OCI-LY7 (cell line): ENCODE data around the gene CEP120. TPM values are rescaled to one million over a fixed set of nuclear protein-coding genes. Genes with fewer than 3 reads are reported as not detected.
A peak's percentile ranks its signal among the peaks of the same experiment; 100 is the strongest.

Experiments used
- BruUV-seq: library from RNA; stranded (reverse); fragments of 400-500 nt; replicated peaks from 2 replicates; lab custom pipeline; 2021; lab: Mats Ljungman, UMichigan
- CTCF ChIA-PET: fragments of 300-600 bp; sonication (Branson Sonifier 250); formaldehyde crosslinking; loops from one replicate; lab custom pipeline; 2022; ENCODE audit warnings: antibody characterized with exemption; ENCODE audit not compliant: unreplicated experiment; lab: Charles Lee
- POLR2A ChIA-PET: fragments of 300-600 bp; sonication (Branson Sonifier 250); formaldehyde crosslinking; loops from one replicate; lab custom pipeline; 2022; ENCODE audit warnings: antibody characterized with exemption; lab: Charles Lee
- DNase-seq: peaks from one replicate; pipeline ENCODE4 v3.0.0-alpha.2; 2015; ENCODE audit warnings: low spot score
- H2AFZ ChIP-seq: fragments of 200-600 bp; sonication (generic), shearing (Covaris generic); 2 replicates; pipeline ENCODE4 v1.6.1; 2014; ENCODE audit warnings: mild to moderate bottlenecking, antibody characterized with exemption, low read length, moderate library complexity
- H3K27ac ChIP-seq: fragments of 200-600 bp; sonication (generic); 2 replicates; pipeline ENCODE4 v1.5.1; 2014; ENCODE audit warnings: mixed run types, low read depth, mild to moderate bottlenecking, moderate library complexity, low read length, inconsistent platforms; ENCODE audit not compliant: poor library complexity, severe bottlenecking
- H3K36me3 ChIP-seq: fragments of 200-600 bp; sonication (generic); 2 replicates; pipeline ENCODE4 v1.6.1; 2014; ENCODE audit warnings: mild to moderate bottlenecking, antibody characterized with exemption, low read length, moderate library complexity, mixed read lengths; ENCODE audit not compliant: insufficient read depth
- H3K4me1 ChIP-seq: fragments of 200-600 bp; sonication (generic); 2 replicates; pipeline ENCODE4 v1.5.1; 2014; ENCODE audit warnings: mild to moderate bottlenecking, low read length; ENCODE audit not compliant: insufficient read depth, poor library complexity, severe bottlenecking
- H3K4me2 ChIP-seq: fragments of 200-600 bp; sonication (generic); 2 replicates; pipeline ENCODE4 v1.6.1; 2014; ENCODE audit warnings: mild to moderate bottlenecking, low read length
- H3K4me3 ChIP-seq: fragments of 200-600 bp; sonication (generic); 2 replicates; pipeline ENCODE4 v1.5.1; 2014; ENCODE audit warnings: mild to moderate bottlenecking, low read depth, low read length; ENCODE audit not compliant: poor library complexity, severe bottlenecking
- H3K79me2 ChIP-seq: fragments of 200-600 bp; sonication (generic); 2 replicates; pipeline ENCODE4 v1.6.1; 2016; ENCODE audit warnings: low read depth, mild to moderate bottlenecking, low read length, moderate library complexity, mixed read lengths; ENCODE audit not compliant: insufficient read depth
- H3K9me2 ChIP-seq: fragments of 200-600 bp; sonication (generic); 2 replicates; pipeline ENCODE4 v1.6.1; 2016; ENCODE audit warnings: mild to moderate bottlenecking, low read length, mixed read lengths; ENCODE audit not compliant: insufficient read depth
- H3K9me3 ChIP-seq: fragments of 200-600 bp; sonication (generic); 2 replicates; pipeline ENCODE4 v1.6.1; 2014; ENCODE audit warnings: mild to moderate bottlenecking, mixed run types, low read length, mixed read lengths
- H4K20me1 ChIP-seq: fragments of 200-600 bp; sonication (generic); 2 replicates; pipeline ENCODE4 v1.6.1; 2014; ENCODE audit warnings: mild to moderate bottlenecking, antibody characterized with exemption, low read length, moderate library complexity, mixed read lengths; ENCODE audit not compliant: insufficient read depth
- CTCF ChIP-seq: fragments of 200-600 bp; sonication (generic); conservative IDR thresholded peaks from 2 replicates; pipeline ENCODE4 v1.5.1; 2014; ENCODE audit warnings: mild to moderate bottlenecking, antibody characterized with exemption, low read length, moderate library complexity, mixed read lengths
- EZH2phosphoT487 ChIP-seq: fragments of 200-600 bp; sonication (generic); IDR thresholded peaks from 2 replicates; pipeline ENCODE4 v1.6.1; 2018; ENCODE audit warnings: low read depth, borderline replicate concordance, mild to moderate bottlenecking, mixed run types, antibody characterized with exemption, low read length, moderate library complexity, mixed read lengths
- intact Hi-C: fragments of 100-400 bp; cut with micrococcal nuclease; formaldehyde crosslinking; loops from one replicate; pipeline ENCODE4 v1.10.0; 2022; ENCODE audit not compliant: unreplicated experiment
- total RNA-seq, 2 experiments: library from RNA; depleted of rRNA in 1 of 2; stranded (reverse); fragments of >200 nt in 1 of 2; shearing (Covaris generic) in 1 of 2; gene quantifications; 2 replicates each; pipeline ENCODE4 v1.2.3, GENCODE V29; 2014 to 2022

CEP120 gene
- total RNA-seq, 2 experiments from 2014 or later, result 18.0 to 23.8 TPM

- CTCF ChIA-PET, result interaction anchor here (1.7 kb wide), 1 partner anchor 19 kb away, joined by 5 read pairs; no protein-coding TSS in a partner anchor
- Histone ChIP-seq H3K9me3 (no peaks in the 10 kb centered on the region), H3K36me3 (peaks cover 13% of the 10 kb centered on the region), H3K9me2 (no peaks in the 10 kb centered on the region), H3K79me2 (peaks cover 14% of the 10 kb centered on the region; the same call in 1 of the 2 replicates), H3K4me1 (peaks cover 26% of the 10 kb centered on the region), H2AFZ (peak overlapping the region; percentile 83), H3K4me3 (peak overlapping the region; percentile 83), H4K20me1 (no peaks in the 10 kb centered on the region), H3K4me2 (peak overlapping the region; percentile 89), H3K27ac (peak overlapping the region; percentile 44)
- TF ChIP-seq EZH2phosphoT487 (no peak), CTCF (no peak)
- DNase-seq, result peak; percentile 43
- intact Hi-C loops, result loop anchor here (1.0 to 5.0 kb wide), 4 partner anchors 24 to 190 kb away; partner anchors contain the start of gene CSNK1G3
- no TSS peak for BruUV-seq
- POLR2A ChIA-PET, result interaction anchor here (0.6 to 2.6 kb wide), 19 partner anchors 10 to 1751 kb away, joined by 3 to 13 read pairs (median 3); partner anchors contain the start of gene CSNK1G3
Measured at GRCh38 chr5:123422433-123423277, 548 bp downstream of the CEP120 start.

- H3K27ac ChIP-seq, result no peak overlapping the region
- TF ChIP-seq CTCF, result no peak
- H3K4me1 ChIP-seq, result peaks cover 26% of the 10 kb centered on the region
- peak overlapping the region; percentile 89 for H3K4me2 ChIP-seq
- intact Hi-C loops, result loop anchor here (2.0 to 5.0 kb wide), 2 partner anchors 23 to 191 kb away; no protein-coding TSS in a partner anchor
- H3K36me3 ChIP-seq, result peaks cover 20% of the 10 kb centered on the region
- H2AFZ ChIP-seq, result no peak overlapping the region
- H3K79me2 ChIP-seq, result peaks cover 14% of the 10 kb centered on the region; the same call in 1 of the 2 replicates
- BruUV-seq, result TSS peak; percentile 62
- peak overlapping the region; percentile 83 for H3K4me3 ChIP-seq
- ChIA-PET POLR2A (interaction anchor here (0.6 to 2.6 kb wide), 7 partner anchors 10 to 1750 kb away, joined by 3 to 13 read pairs (median 3); no protein-coding TSS in a partner anchor), CTCF (no interaction called here)
- no peaks in the 10 kb centered on the region for H4K20me1 ChIP-seq
- H3K9me2 ChIP-seq, result no peaks in the 10 kb centered on the region
- no peak for DNase-seq
- H3K9me3 ChIP-seq, result no peaks in the 10 kb centered on the region
Measured at GRCh38 chr5:123421773-123422172, 1.4 kb downstream of the CEP120 start.
